HG02798 (cell line): ENCODE results near the gene ODAD4.
A peak's percentile ranks its signal among the peaks of the same experiment; 100 is the strongest.

Source experiments
- ATAC-seq: cut with Tn5 transposase; IDR thresholded peaks from one replicate; pipeline ENCODE4 v1.9.1; 2021; ENCODE audit warnings: mild to moderate bottlenecking; ENCODE audit not compliant: unreplicated experiment, poor library complexity

ODAD4 gene

DNA sequence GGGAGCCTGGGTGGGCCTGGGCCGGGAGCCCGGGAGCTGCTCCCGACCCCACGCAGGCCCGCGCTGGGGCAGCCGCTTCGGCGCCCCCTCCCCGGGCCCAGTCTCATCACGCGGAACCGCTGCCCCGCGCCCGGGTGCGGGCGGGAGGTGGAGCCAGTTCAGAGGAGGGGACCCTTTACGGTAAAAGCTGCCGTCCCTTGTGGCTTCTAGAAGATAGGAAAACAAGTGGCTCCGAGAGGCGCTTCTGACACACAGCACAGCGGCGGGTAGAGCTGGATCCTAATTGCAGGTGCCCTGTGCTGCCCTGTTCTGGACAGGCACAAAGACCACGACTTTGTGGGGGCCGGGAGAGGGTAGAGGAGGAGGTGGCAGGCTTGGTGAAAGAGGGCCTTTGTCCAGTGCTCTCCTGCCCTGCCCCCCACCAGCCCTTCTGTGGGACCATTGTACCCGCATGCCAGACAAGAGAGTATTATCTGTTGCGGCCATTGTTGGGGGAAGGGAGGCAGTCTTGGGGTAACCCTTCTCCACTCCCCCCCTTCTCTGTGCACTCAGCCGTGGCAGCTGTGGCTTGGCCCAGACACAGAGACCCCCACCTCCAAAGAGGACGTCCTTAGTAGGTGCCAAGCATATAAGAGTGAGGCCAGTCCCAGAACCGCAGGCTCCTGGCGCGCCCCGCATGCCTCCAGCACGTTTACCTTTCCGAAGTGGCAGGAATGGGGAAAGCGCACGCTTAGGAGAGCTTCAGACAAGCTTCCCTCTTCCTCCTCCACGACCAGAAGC, 36.9 kb downstream of the ODAD4 start:
- peak; percentile 11 for ATAC-seq

DNA sequence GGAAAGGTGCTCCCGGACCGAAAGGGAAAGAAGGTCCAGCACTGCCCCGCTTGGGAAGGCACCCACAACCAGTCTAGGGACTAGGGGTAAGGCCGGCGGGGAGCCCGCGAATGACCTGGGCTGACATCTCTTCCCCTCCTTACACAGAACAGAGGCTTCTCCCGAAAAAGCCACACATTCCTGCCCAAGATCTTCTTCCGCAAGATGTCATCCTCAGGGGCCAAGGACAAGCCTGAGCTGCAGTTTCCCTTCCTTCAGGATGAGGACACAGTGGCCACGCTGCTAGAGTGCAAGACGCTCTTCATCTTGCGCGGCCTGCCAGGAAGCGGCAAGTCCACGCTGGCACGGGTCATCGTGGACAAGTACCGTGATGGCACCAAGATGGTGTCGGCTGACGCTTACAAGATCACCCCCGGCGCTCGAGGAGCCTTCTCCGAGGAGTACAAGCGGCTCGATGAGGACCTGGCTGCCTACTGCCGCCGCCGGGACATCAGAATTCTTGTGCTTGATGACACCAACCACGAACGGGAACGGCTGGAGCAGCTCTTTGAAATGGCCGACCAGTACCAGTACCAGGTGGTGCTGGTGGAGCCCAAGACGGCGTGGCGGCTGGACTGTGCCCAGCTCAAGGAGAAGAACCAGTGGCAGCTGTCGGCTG, 37.6 kb downstream of the ODAD4 start:
- ATAC-seq, result no peak

DNA sequence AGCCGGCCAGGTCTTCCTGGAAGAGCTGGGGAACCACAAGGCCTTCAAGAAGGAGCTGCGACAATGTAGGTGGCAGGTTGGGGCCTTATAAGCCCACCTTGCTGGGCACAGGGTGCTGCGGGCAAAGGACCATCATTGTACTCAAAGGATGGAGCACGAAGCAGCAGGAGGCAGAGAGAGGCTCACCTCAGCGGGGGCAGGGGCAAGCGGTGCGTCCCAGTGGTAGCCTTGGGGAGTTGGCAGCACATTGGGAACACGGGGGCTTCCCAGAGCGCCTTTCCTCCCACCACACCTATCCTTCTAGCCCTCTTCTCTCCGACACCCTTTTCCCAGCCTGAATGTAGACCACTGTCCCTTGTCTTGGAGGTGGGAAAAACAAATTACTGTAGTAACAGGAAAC, 38.3 kb downstream of the ODAD4 start:
- no peak for ATAC-seq

DNA sequence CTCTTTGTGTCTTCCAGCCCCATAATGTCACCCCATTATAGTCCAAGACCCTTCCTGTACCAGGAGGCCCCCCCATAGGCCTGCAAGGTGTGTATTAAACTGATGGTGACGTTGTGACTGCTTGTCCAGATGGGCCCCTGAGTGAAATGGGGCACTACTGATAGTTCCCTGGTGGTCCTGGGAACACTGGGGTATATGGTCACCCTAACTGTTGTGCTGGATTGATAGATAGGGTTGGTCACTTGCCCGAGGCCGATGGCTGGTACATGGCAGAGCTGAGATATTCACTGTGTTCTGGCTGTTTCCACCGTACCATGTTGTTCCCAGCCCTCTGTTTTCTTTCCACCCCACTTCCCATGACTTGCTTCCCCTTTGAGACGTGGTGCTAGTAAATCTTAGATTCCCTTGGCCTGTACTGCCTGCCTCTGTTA, 40.5 kb downstream of the ODAD4 start:
- no peak for ATAC-seq

DNA sequence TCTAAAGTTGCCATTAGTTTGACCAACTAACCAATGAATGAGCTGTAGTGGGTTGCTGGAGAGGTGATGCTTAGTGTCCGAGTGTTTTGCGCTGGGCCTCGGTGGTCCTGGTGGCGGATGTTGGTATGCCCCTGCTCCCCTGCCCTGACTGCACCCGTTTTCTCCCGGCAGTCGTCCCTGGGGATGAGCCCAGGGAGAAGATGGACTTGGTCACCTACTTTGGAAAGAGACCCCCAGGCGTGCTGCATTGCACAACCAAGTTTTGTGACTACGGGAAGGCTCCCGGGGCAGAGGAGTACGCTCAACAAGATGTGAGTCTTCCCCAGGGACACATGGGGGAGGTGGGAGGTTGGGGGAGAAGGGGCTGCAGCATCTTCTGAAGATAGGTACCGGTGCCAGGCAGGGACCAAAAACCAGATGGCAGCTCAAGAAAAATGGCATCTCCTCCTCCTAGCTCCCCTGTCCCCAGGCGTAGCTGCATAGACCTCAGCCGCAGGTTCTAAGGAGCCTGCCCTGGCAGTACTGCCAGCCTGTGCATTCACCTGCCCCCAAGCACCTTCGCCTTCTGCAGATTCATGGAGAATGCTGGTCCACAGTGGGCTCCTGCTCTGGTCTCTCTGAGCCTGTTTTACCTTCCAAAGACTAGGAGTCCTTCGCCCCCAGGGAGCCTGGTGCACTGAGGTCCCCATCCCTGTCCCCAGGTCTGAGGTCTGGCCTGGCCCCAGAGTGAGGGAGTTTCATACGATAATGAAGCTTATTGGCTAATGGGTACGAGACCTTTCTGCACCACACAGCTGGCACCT, 41.5 kb downstream of the ODAD4 start:
- ATAC-seq, result no peak

DNA sequence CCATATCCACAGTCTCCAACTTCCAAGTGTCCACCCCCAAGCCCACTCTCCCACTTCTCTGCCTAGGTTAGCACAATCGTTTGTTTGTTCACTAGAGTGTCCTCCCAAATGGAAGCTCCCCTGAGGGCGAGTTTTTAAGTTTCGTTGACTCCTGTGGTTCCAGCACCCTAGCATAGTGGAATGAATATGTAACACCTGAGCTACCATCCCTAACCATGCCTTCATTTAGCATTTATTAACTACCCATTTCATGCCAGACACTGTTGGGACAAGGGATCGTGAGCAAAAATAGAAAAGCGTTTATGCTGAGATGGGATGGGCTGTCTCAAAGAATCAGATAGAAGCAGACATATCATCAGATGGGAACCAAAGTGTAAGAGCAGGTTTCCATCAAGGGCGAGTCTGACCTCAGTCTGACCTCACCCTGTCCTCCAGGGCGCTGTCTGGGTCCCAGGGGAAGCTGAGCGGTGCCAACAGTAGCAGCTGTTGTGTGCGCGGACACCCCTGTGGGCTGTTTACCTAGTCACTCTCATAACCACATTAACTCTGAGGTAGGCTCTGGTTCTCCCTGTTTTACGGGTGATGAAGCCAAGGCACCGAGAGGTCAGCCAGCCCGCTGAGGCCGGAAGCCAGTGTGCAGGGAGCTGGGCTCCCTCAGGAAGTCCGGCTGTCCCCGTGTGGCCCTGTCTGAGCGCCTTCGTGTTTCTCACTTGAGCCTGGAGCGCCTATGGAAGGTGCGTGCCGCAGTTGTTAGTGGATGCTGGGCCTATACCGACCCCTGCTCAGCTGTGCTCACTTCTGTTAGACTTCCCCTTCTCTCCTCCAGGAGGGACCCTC, 42.4 kb downstream of the ODAD4 start:
- peak; percentile 53 for ATAC-seq

DNA sequence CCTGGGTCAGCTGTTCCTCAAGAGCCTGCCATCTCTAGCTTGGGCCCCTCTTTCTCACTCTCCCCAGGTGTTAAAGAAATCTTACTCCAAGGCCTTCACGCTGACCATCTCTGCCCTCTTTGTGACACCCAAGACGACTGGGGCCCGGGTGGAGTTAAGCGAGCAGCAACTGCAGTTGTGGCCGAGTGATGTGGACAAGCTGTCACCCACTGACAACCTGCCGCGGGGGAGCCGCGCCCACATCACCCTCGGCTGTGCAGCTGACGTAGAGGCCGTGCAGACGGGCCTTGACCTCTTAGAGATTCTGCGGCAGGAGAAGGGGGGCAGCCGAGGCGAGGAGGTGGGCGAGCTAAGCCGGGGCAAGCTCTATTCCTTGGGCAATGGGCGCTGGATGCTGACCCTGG, 43.0 kb downstream of the ODAD4 start:
- ATAC-seq, result no peak

DNA sequence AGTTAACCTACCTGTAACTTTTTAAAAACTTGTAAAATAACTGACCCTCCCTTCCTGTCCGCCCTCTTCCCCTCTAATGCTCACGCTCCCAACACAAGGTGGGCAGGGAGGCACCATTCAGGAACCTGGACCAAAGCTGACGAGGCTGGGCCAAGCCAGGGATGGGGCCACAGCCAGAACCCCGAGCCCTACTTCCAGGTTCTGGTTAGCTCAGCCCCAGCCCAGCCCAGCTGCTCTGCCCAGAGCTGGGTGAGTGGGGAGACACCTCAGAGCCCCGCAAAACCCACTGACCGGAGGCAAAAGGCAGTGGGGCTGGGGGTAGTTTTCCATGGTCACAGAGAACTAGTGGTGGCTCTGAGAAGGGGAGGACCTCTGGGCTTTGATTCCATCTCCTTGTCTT, 43.6 kb downstream of the ODAD4 start:
- ATAC-seq, result no peak

DNA sequence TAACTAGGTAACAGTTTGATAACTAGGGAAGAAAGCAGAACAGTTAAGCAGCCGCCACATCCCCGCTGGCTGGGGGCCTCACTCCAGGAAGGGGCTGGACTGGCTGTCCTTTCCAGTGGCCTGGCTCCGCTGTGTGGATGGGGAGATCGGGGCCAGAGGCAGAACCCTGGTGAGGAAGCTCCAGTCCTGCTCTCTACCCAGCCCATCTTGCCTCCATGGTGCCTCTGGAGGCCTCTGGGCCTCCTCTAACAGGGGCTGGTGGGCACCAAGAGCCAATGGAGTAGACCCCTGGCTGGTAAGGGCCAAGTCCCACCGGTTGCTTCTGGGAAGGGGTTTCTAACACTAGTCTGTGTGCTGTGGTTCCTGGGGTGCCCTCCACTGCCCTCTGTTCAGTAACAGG, 44.2 kb downstream of the ODAD4 start:
- no peak for ATAC-seq

DNA sequence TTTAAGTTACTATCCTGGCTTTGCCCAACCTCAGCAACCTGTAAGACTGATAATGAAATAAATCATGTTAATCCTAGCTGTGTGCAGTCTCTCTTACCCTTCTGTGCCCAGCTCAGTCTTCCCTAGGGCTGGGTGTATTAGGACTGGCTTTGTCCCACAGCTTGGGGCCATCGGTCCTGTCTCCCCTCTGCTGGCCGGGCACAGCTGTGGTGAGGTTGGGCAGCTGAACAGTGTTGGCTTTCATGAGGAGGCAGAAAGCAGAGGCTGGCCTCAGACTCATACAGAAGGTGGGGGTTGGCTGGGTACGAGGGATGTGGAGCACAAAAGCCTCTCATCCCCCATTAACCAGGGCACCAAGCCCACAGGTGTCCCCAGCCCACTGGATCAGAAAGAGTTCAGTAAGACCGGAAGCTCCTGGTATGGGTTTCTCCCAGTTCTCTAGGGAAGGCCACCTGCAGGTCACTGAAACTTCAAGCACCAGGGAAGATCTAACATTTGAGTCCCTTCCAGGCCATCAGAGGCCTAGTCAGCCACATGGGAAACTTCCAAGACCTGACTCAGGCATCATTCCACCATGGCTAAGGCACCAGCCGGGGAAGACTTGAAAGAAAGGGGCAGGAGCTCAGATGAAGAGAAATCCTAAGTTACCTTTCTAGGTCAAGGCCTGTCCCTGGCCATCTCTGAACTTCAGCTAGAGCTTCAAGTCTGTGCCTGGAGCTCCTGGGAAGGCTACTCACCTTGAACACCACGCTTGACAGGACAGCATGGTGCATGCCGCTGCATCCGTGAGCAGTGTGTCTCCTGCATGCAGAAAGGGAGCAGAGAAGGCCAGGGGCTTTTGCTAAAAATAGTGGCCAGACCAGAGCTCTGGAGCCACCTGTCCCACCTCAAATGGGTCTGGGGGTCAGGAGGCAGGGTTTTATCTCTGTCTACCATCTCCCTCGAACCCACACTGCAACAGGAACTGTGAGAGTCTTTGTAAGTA, 45.0 kb downstream of the ODAD4 start:
- no peak for ATAC-seq

DNA sequence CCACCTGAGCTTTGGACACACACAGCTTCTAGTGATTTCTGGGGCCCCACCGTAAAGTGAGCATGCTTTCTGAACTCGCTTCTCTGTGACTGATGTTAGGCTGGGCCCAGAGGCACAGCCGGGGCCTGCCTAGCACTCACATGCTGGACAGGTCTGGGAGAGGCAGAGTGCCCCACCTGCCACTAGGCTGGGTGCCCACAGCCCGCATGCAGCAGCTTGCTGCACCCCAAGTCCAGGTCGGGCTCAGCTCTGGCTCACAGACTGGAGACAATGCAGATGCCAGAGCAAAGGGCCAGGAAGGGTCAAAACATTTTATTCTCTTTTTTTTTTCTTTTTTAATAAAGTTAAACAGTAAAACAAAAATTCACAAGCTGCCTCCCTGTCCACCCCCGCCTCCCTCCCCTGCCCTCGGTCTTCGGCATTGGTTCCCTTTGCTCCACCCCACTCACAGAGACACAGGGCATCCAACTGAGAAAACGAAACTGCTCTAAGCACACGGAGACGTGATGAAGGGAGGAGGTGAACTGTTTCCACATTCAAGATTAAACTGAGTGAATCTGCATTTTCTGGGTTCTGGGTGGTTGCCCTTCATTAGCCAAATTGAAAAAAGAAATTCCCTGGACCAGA, 45.8 kb downstream of the ODAD4 start:
- no peak for ATAC-seq

DNA sequence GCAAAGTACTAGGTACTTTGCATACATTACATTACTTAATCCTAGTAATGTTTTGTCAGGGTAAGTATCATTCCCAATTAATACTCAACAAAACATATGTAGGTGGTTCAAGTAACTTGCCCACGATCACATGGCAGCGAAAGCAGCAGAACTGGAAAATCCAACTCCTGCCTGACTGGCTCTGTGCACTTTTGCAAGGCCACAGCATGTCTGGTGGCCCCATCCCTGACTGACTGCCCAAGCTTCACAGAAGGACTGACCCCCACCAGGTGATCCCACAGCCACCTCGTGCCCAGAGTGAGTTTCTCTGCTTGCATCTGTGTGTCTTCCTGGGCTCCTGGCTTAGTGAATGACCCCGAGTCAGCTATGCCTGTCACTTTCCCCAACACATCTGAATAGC, 47.6 kb downstream of the ODAD4 start:
- ATAC-seq, result no peak

DNA sequence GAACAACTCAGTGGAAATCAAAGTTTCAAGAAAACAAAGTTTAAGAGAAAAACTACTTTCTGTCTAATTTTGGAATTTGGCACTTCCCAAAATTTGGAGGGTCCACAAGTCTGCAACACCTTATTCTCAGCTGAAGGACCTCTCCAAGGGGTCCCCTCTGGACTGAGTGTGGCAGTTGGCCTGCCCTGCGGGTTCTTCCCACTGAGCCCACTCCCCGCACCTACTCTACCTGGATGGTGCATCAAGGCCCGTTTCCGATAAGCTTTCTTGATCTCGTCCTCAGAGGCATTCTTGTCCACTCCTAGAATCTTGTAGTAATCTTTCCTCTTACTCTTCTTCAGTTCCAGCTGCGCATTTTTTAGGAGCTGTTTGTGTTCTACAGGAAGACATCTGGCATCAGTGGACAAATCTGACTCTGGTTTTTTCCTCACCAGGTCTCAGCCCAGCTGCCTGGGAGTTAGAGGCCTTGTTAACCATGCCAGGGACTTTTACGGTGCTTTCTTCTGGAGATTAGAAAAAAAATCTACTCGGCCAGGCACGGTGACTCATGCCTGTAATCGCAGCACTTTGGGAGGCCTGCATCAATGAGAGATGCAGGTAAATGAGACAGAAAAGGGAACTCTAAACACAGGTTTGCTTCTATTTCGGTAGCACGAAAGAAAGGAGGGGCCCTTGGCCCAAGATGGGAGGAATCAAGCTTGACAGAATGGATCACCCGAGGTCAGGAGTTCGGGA, 51.8 kb downstream of the ODAD4 start:
- no peak for ATAC-seq

DNA sequence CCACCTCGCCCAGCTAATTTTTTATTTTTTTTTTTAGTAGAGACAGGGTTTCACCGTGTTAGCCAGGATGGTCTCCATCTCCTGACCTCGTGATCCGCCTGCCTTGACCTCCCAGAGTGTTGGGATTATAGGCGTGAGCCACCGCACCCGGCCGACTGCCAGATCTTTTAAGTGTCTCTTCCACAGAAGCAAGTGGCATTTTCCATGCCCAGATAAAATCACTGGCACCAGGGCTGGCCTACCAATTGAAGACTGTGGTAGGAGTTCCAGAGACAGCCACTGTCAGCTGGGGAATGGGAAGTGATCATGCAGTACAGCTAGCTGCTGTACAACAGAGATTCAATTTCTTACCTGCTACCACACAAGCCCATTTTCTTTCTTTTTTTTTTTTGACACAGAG, 54.0 kb downstream of the ODAD4 start:
- no peak for ATAC-seq

DNA sequence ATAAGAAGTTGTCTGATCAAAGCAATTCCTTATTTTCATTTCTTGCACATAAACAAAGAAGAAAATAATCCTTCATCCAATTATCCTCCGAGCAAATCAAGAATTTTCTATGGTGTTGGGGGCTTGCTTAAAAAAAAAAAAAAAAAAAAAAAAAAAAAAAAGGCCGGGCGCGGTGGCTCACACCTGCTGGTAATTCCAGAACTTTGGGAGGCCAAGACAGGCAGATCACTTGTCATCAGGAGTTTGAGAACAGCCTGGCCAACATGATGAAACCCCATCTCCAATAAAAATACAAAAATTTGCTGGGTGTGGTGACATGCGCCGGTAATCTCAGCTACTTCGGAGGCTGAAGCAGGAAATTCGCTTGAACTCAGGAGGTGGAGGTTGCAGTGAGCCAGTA, 55.5 kb downstream of the ODAD4 start:
- no peak for ATAC-seq

DNA sequence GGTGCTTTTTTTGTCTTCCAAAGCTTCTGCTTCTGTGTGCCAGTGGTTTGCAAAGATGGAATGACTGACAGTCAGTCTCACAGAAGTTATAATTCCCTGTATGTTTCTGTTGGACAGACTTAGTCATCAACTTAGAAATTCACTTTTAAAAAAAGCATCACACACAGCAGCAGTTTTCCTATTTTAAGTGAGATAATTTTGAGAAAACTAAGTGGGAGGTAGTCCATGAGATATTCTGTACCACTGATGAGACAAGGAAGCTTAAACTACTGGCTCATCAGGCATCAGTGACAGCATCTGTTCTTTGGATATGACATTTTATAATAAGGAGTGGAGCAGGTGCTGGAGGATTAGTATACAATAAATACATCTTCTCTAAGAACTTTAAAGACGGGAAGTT, 56.2 kb downstream of the ODAD4 start:
- no peak for ATAC-seq

DNA sequence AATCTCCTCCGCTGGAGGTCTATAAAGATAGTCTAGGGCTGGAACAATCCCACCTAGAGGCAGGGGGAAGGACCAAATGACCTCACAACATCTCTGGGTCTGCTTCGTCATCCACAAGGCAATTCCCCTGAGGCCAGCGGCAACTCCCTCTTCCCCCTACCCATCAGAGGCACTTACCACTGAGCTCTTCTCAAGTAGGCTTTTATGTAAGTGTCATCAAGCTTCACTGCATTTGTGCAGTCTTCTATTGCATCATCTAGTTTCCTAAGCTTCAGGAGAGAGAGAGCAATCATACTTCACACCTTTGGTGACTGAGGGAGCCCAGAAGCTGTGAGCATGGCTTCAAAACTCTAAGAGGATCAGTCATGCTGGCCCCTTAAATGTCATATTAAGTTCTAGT, 57.2 kb downstream of the ODAD4 start:
- ATAC-seq, result no peak

DNA sequence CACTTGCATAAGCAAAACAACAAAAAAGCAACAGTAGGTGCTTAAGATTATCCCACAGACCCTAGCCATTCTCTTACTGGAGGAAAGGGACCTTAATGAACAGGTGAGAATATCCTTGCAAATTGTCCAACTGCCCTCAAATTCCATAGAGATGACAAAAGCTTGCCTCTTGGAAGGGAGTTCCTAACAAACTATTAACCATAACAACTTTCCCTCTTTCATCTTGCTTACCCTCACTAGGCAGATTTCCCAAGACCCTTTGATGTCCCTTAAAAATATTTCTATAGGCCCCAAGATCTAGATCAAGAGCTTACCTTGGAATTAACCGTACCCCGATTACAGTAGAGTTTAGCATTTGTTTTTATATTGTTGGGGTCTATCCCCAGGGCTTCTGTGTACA, 58.0 kb downstream of the ODAD4 start:
- no peak for ATAC-seq
